SK-N-SH (cell line): Measurements from ENCODE around the gene IFNG.

ENCODE experiments used
- CTCF ChIP-seq: fragments of 200-600 bp; sonication (generic); IDR thresholded peaks from 2 replicates; pipeline ENCODE4 v1.6.1; 2017; ENCODE audit warnings: antibody characterized with exemption, mild to moderate bottlenecking, moderate library complexity
- EP300 ChIP-seq, 2 experiments: IDR thresholded peaks; 2 replicates each; pipeline versions ENCODE4 v1.4.0 to v1.6.1; 2012; ENCODE audit warnings: borderline replicate concordance in 1 of 2, low read depth in 1 of 2, low read length in 1 of 2
- FOXM1 ChIP-seq: IDR thresholded peaks from 2 replicates; pipeline ENCODE4 v1.4.0; 2012; ENCODE audit warnings: low read depth, mild to moderate bottlenecking
- GATA2 ChIP-seq: sonication (generic); formaldehyde crosslinking; IDR thresholded peaks from 2 replicates; pipeline ENCODE4 v1.5.0; 2020; ENCODE audit warnings: mild to moderate bottlenecking, missing genetic modification reagents
- JUND ChIP-seq: IDR thresholded peaks from 2 replicates; pipeline ENCODE4 v1.4.0; 2012
- NFIC ChIP-seq: IDR thresholded peaks from 2 replicates; pipeline ENCODE4 v1.4.0; 2012; ENCODE audit warnings: borderline replicate concordance
- POLR2AphosphoS5 ChIP-seq: IDR thresholded peaks from 2 replicates; pipeline ENCODE4 v1.6.1; 2012; ENCODE audit warnings: low read depth, low read length
- RAD21 ChIP-seq: IDR thresholded peaks from 2 replicates; pipeline ENCODE4 v1.6.1; 2012; ENCODE audit warnings: mild to moderate bottlenecking, low read length
- RCOR1 ChIP-seq: fragments of 150-350 bp; IDR thresholded peaks from 2 replicates; pipeline ENCODE4 v1.6.1; 2017; ENCODE audit warnings: antibody characterized with exemption, low read length
- REST ChIP-seq: IDR thresholded peaks from 2 replicates; pipeline ENCODE4 v1.6.1; 2012; ENCODE audit warnings: mild to moderate bottlenecking, low read depth, low read length, moderate library complexity
- SMC3 ChIP-seq: IDR thresholded peaks from 2 replicates; pipeline ENCODE4 v1.6.1; 2012; ENCODE audit warnings: low read depth, low read length, improper control_type of control experiment
- TAF1 ChIP-seq: IDR thresholded peaks from 2 replicates; pipeline ENCODE4 v1.6.1; 2012; ENCODE audit warnings: low read depth, mild to moderate bottlenecking, low read length, moderate library complexity, borderline replicate concordance
- USF2 ChIP-seq: fragments of 150-350 bp; IDR thresholded peaks from 2 replicates; pipeline ENCODE4 v1.6.1; 2017; ENCODE audit warnings: antibody characterized with exemption, low read length, low read depth, borderline replicate concordance
- YY1 ChIP-seq: IDR thresholded peaks from 2 replicates; pipeline ENCODE4 v1.4.0; 2012; ENCODE audit warnings: low read depth, mild to moderate bottlenecking

- TF ChIP-seq RAD21 (no peak), CTCF (peak; percentile 31; the same call in 1 of the 2 replicates), EP300 (IDR thresholded peaks at IDR 0.05; ENCODE audit: borderline replicate concordance in 1 of 2, low read depth in 1 of 2, low read length in 1 of 2) (no peak), YY1 (no peak), GATA2 (no peak), TAF1 (no peak), RCOR1 (no peak), FOXM1 (no peak), JUND (no peak), USF2 (no peak), REST (no peak), POLR2AphosphoS5 (no peak), SMC3 (no peak), NFIC (no peak)
Observed at GRCh38 chr12:68113644-68114043, 45.9 kb downstream of the IFNG start.
